Measurements from ENCODE around the gene CT55. TPM values are rescaled to one million over a fixed set of nuclear protein-coding genes. Genes with fewer than 3 reads are reported as not detected.
"Not testable (repeated sequence)": the region's sequence is repeated elsewhere in the genome, so short reads cannot be mapped to it uniquely, and the experiment has no call there.

Gene CT55
- total RNA-seq, 4 donors from 2014 or later: not detected

DNA sequence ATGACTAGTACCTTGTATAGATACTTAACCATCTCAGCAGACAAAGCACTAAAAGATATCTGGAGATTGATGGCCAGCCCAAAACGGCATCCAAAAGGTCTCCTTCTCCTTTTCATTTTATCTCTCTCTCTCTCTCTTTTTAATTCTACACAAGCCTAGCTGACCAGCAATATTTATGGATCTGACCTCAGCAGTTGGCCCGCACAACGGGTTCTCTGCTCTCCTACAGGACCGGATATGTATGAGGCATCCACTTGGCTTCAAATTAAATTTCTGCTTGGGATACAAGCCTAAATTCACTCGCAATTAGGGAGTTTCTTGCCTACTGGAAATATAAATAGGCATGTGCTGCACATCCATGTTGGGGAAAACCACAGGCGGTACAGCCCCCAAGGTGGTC is 22.5 kb upstream of the CT55 start:
- no peaks in the 10 kb centered on the region for H3K27me3 ChIP-seq
- H3K4me3 ChIP-seq: no peak overlapping the region
- 88 to 89% methylated on average over 6 of the region's 6 CpGs for WGBS, 2 donors
- TF ChIP-seq, protein P1, sequence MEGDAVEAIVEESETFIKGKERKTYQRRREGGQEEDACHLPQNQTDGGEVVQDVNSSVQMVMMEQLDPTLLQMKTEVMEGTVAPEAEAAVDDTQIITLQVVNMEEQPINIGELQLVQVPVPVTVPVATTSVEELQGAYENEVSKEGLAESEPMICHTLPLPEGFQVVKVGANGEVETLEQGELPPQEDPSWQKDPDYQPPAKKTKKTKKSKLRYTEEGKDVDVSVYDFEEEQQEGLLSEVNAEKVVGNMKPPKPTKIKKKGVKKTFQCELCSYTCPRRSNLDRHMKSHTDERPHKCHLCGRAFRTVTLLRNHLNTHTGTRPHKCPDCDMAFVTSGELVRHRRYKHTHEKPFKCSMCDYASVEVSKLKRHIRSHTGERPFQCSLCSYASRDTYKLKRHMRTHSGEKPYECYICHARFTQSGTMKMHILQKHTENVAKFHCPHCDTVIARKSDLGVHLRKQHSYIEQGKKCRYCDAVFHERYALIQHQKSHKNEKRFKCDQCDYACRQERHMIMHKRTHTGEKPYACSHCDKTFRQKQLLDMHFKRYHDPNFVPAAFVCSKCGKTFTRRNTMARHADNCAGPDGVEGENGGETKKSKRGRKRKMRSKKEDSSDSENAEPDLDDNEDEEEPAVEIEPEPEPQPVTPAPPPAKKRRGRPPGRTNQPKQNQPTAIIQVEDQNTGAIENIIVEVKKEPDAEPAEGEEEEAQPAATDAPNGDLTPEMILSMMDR (IDR thresholded peaks at IDR 0.05): no peak
- TF ChIP-seq EP300 (IDR thresholded peaks at IDR 0.05) (no peak), POLR2A (IDR thresholded peaks at IDR 0.05) (no peak)
- H3K9me3 ChIP-seq: no peaks in the 10 kb centered on the region
- no peaks in the 10 kb centered on the region for H3K36me3 ChIP-seq
- no peak overlapping the region for H3K27ac ChIP-seq
- DNase-seq (ENCODE audit: low spot score in 2 of 2): no peak
- H3K4me1 ChIP-seq: no peaks in the 10 kb centered on the region

DNA sequence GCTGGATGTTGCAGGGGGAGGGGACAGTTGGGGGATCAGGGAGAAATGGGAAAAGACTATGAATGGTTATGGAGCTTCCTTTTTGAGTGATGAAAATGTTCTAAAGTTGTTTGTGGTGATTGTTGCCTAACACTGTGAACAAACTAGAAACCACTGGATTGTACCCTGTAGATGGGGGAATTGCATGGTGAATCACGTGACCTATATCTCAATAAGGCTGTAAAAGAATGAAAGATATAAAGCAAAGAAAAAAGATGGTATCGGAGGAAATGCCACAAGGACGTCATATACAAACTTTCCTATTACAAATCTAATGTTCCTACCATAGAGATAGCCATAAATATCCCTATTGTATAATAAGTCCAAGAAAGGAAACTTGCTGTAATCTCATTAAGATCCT is 20.6 kb upstream of the CT55 start:
- TF ChIP-seq, protein P1 (IDR thresholded peaks at IDR 0.05): no peak
- TF ChIP-seq EP300 (IDR thresholded peaks at IDR 0.05): no peak
- no peak for TF ChIP-seq POLR2A (IDR thresholded peaks at IDR 0.05)
- WGBS, 2 donors: 62 to 85% methylated on average over 3 of the region's 3 CpGs
- no peaks in the 10 kb centered on the region for H3K27me3 ChIP-seq
- H3K4me1 ChIP-seq: no peaks in the 10 kb centered on the region
- H3K9me3 ChIP-seq: no peaks in the 10 kb centered on the region
- no peak for DNase-seq (ENCODE audit: low spot score in 2 of 2)
- no peaks in the 10 kb centered on the region for H3K36me3 ChIP-seq
- H3K4me3 ChIP-seq: no peak overlapping the region
- H3K27ac ChIP-seq: no peak overlapping the region

DNA sequence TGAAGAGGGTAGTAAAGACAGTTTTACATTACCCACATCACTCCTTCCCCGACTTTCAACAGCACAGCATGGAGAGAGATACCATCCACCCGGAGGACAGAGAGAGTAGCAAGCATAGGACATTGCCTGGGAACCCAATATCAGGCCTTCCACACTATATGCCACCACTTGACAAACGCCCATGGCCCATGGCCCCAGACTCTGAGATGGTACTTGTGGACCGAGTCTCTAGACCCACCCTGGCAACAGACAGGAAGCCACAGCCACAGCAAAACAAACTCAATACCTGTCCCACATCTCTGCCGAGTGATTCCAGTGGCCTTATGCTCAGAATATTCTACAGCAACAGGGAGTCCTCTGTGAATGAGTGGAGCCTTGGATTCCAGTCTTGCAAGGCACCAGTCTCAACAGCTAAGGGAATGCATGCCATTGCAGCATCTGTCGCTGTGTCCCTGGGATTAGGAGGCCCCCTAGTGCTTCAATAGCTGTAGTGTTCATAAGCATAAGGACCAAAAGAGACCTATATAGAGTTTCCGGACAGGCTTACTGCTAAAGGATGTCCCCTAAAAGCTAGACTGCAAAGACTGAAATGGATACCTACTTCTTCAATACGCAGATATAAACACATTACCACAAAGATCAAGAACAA is 14.7 kb upstream of the CT55 start:
- H3K9me3 ChIP-seq: no peaks in the 10 kb centered on the region
- H3K4me3 ChIP-seq: no peak overlapping the region
- 40 to 49% methylated on average over 7 to 8 of the region's 8 CpGs for WGBS, 2 donors
- H3K27me3 ChIP-seq: no peaks in the 10 kb centered on the region
- H3K36me3 ChIP-seq: no peaks in the 10 kb centered on the region
- TF ChIP-seq EP300 (IDR thresholded peaks at IDR 0.05): no peak
- TF ChIP-seq, protein P1 (IDR thresholded peaks at IDR 0.05): peak in 2 of 5 experiments; percentile 14 to 16
- H3K27ac ChIP-seq: no peak overlapping the region
- DNase-seq (ENCODE audit: low spot score in 2 of 2): peak in 1 of 2 donors; percentile 9
- no peaks in the 10 kb centered on the region for H3K4me1 ChIP-seq

DNA sequence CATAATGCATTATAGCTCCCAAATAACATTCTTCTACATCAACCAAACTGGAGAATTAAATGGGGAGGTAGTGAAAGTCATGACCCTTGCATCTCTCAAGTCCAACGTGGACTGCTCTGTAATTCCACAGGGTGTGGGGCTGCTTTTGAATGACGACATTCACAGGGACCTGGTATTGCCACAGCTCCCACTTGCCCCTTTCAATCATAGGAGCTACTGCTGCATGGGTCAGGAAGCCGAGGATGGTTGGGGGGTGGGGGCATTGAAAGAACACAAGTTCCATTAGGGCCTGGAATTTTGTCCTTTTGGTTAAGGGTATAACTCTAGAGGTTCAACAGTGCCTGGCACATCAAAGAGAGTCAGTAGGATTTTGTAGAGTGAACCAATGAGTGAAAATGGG is 7.4 kb upstream of the CT55 start:
- Histone ChIP-seq H3K36me3 (no peaks in the 10 kb centered on the region), H3K27ac (no peak overlapping the region), H3K9me3 (no peaks in the 10 kb centered on the region), H3K4me1 (no peaks in the 10 kb centered on the region), H3K4me3 (no peak overlapping the region), H3K27me3 (no peaks in the 10 kb centered on the region)
- DNase-seq (ENCODE audit: low spot score in 2 of 2): no peak
- TF ChIP-seq, protein P1 (IDR thresholded peaks at IDR 0.05): no peak
- no peak for TF ChIP-seq EP300 (IDR thresholded peaks at IDR 0.05)
- TF ChIP-seq POLR2A (IDR thresholded peaks at IDR 0.05): no peak
- 64 to 79% methylated on average over 3 of the region's 3 CpGs for WGBS, 2 donors

DNA sequence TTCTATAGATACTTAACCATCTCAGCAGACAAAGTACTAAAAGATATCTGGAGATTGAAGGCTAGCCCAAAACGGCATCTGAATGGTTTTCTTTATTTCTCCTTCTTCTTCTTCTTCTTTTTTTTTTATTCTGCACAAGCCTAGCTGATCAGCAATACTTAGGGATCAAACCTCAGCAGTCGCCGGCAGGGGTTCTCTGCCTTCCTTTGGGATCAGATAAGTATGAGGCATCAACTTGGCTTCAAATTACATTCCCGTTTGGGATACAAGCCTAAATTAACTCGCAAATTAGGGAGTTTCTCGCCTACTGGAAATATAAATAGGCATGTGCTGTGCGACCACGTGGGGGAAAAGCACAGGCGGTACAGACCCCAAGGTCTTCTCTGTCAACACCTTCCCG is 730 bp downstream of the CT55 start:
- no peaks in the 10 kb centered on the region for H3K4me1 ChIP-seq
- no peak overlapping the region for H3K27ac ChIP-seq
- H3K4me3 ChIP-seq: no peak overlapping the region
- DNase-seq (ENCODE audit: low spot score in 2 of 2): no peak
- H3K9me3 ChIP-seq: peaks cover 0 to 16% (median 0%) of the 10 kb centered on the region in 4 donors
- H3K27me3 ChIP-seq: no peaks in the 10 kb centered on the region
- no peaks in the 10 kb centered on the region for H3K36me3 ChIP-seq
- WGBS, 2 donors: 85 to 91% methylated on average over 8 to 10 of the region's 10 CpGs
- TF ChIP-seq EP300 (IDR thresholded peaks at IDR 0.05): no peak
- TF ChIP-seq, protein P1 (IDR thresholded peaks at IDR 0.05): no peak

DNA sequence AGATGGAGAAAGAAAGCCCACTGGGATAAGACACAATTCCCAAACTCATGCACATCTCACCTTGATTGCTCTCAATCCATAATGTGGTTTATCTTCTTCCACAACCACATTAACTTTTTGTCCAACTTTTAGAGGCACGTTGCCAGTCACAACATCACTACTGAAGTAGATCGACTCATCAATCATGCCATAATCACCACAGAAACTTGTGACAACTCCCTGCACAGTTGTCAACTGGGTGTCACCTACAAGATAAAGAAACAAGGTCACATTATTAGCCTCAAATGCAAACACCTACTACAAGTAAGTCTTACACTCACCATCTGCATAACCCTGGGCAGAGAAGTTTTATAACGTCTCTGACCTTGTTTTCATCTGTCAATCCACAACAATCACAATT is 1.7 kb downstream of the CT55 start:
- not testable (repeated sequence) for H3K4me3 ChIP-seq; H3K27ac ChIP-seq; H3K27me3 ChIP-seq; H3K4me1 ChIP-seq; DNase-seq (ENCODE audit: low spot score in 2 of 2); H3K36me3 ChIP-seq
- H3K9me3 ChIP-seq: peaks cover 0 to 16% (median 0%) of the 10 kb centered on the region in 4 donors
- WGBS, 2 donors: 77% methylated on average over 3 of the region's 3 CpGs

All from tibial nerve (tissue), 4 donors.